ENCODE data around the gene ARHGAP20. TPM values are rescaled to one million over a fixed set of nuclear protein-coding genes. Genes with fewer than 3 reads are reported as not detected.

The ARHGAP20 gene
- total and polyA plus RNA-seq, 8 donors = 0.80 to 33.9 (median 4.2) TPM; not detected in 1

DNA sequence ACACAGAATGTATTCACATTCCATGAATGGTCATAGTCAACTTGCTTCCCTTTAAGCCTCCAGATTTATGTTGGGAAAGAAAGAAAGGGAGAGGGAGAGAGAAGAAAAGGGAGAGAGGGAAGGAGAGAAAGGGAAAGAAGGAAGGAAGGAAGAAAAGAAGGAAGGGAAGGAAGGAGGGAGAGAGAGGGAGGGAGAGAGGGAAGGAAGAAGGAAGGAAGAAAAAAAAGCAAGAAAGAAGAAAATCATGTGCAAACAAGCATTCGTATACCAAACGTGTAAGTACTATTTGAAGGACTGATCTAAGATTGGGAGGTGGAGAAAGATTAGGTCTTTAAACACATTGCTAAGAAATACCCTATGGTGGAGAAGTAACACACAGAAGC is 23.9 kb upstream of the ARHGAP20 start:
- Histone ChIP-seq H3K27me3 (no peaks in the 10 kb centered on the region), H3K36me3 (no peaks in the 10 kb centered on the region), H3K27ac (no peak overlapping the region), H3K4me1 (peaks cover 0 to 13% (median 5%) of the 10 kb centered on the region in 4 donors), H3K9me3 (no peaks in the 10 kb centered on the region), H3K4me3 (no peak overlapping the region)
- TF ChIP-seq POLR2A (IDR thresholded peaks at IDR 0.05) = no peak
- TF ChIP-seq, protein P1, sequence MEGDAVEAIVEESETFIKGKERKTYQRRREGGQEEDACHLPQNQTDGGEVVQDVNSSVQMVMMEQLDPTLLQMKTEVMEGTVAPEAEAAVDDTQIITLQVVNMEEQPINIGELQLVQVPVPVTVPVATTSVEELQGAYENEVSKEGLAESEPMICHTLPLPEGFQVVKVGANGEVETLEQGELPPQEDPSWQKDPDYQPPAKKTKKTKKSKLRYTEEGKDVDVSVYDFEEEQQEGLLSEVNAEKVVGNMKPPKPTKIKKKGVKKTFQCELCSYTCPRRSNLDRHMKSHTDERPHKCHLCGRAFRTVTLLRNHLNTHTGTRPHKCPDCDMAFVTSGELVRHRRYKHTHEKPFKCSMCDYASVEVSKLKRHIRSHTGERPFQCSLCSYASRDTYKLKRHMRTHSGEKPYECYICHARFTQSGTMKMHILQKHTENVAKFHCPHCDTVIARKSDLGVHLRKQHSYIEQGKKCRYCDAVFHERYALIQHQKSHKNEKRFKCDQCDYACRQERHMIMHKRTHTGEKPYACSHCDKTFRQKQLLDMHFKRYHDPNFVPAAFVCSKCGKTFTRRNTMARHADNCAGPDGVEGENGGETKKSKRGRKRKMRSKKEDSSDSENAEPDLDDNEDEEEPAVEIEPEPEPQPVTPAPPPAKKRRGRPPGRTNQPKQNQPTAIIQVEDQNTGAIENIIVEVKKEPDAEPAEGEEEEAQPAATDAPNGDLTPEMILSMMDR (IDR thresholded peaks at IDR 0.05) = no peak
- TF ChIP-seq POLR2AphosphoS5 (IDR thresholded peaks at IDR 0.05) = no peak
- no peak for TF ChIP-seq EP300 (IDR thresholded peaks at IDR 0.05)
- intact Hi-C loops (cut with DNase I; ENCODE audit: low total_unique reads) = no loop called here
- 32 to 54% (median 44%) methylated on average over 2 of the region's 2 CpGs for WGBS, 5 donors
- DNase-seq = no peak

DNA sequence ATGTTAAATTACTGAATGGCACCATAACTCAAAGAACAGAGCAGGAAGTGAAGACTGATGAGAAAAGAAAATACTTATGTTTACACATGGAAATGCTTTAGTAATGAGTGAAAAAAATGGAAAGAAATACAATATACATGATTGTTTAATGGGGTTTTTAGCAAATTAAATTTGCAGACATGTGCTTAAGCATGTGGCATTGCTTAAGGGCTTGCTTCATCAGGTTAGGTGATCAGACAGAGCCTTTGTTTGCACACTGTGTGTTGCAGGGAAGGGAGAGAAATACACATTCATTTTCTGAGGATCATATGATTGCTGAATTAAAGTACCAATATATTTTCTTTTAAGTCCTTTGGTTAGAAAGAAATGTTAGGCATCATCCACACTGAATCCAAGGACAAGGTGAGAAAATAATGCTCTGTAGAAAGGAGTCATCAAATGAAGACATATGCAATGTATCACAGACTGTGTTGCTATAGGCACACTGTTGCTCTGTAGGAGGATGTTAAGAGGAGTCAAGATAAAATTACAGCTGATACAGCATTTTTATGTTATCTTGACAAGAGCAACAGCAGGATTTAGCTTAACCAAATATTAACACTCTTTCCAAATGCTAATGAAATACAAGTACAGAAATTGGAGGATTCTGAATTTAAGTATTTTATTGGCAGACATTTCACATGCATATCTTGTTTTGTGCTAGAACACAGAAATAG is 23.4 kb upstream of the ARHGAP20 start:
- Histone ChIP-seq H3K4me1 (peaks cover 0 to 13% (median 5%) of the 10 kb centered on the region in 4 donors), H3K9me3 (no peaks in the 10 kb centered on the region), H3K27ac (no peak overlapping the region), H3K27me3 (no peaks in the 10 kb centered on the region), H3K4me3 (no peak overlapping the region), H3K36me3 (no peaks in the 10 kb centered on the region)
- intact Hi-C loops (cut with DNase I; ENCODE audit: low total_unique reads) = no loop called here
- TF ChIP-seq, protein P1 (IDR thresholded peaks at IDR 0.05) = no peak
- TF ChIP-seq EP300 (IDR thresholded peaks at IDR 0.05) (no peak), POLR2A (IDR thresholded peaks at IDR 0.05) (no peak), POLR2AphosphoS5 (IDR thresholded peaks at IDR 0.05) (no peak)
- DNase-seq = peak in 1 of 2 donors; percentile 22

DNA sequence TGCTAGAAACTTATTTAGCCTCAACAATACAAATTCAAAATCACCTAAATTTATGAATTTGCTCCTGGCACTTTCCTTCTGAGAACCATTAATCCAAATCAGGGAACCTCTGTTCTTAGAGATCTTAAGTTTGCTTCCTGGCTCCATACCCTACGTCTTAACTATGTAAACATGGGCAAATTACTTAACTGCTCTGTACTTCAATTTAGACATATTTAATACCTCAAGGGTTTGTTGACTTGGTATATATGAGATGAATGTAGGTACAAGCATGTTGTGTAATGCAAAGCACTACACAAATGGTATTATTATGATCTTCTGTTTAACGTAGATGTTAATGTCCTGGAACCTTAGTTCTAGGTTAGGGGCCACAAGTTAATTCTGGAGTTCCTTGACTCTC is 22.6 kb upstream of the ARHGAP20 start:
- Histone ChIP-seq H3K27me3 (no peaks in the 10 kb centered on the region), H3K36me3 (no peaks in the 10 kb centered on the region), H3K4me3 (no peak overlapping the region), H3K27ac (no peak overlapping the region), H3K4me1 (peaks cover 0 to 13% (median 5%) of the 10 kb centered on the region in 4 donors), H3K9me3 (no peaks in the 10 kb centered on the region)
- no peak for DNase-seq
- 18 to 44% (median 32%) methylated on average over 2 of the region's 2 CpGs for WGBS, 5 donors
- TF ChIP-seq POLR2AphosphoS5 (IDR thresholded peaks at IDR 0.05) = no peak
- TF ChIP-seq EP300 (IDR thresholded peaks at IDR 0.05) = no peak
- intact Hi-C loops (cut with DNase I; ENCODE audit: low total_unique reads) = no loop called here

DNA sequence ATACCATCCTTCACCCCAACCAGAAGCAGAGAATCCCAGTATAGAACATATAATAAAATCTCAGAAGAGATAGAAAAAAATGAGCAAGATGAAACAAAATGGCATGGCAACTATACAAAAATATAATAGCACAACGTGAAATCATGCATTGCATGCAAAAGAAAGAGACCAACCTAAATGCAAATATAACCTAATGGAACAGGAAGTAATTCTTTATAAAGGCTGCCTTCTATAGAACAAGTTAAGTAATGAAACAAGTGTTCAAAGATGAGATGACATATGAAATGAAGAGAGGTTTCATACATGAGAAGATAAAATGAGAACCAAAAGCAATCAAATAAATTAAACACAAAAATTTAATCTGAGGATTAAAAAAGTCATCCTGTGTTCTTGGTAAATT is 18.5 kb upstream of the ARHGAP20 start:
- intact Hi-C loops (cut with DNase I; ENCODE audit: low total_unique reads) = no loop called here
- 78 to 82% (median 80%) methylated on average over 1 of the region's 1 CpG for WGBS, 5 donors
- TF ChIP-seq, protein P1 (IDR thresholded peaks at IDR 0.05) = no peak
- TF ChIP-seq POLR2AphosphoS5 (IDR thresholded peaks at IDR 0.05) = no peak
- no peak for TF ChIP-seq EP300 (IDR thresholded peaks at IDR 0.05)
- TF ChIP-seq POLR2A (IDR thresholded peaks at IDR 0.05) = no peak
- no peak for DNase-seq
- H3K4me1 ChIP-seq = peaks cover 0 to 6% (median 3%) of the 10 kb centered on the region in 4 donors
- H3K4me3 ChIP-seq = no peak overlapping the region
- H3K27ac ChIP-seq = no peak overlapping the region
- no peaks in the 10 kb centered on the region for H3K36me3 ChIP-seq
- no peaks in the 10 kb centered on the region for H3K9me3 ChIP-seq
- no peaks in the 10 kb centered on the region for H3K27me3 ChIP-seq

DNA sequence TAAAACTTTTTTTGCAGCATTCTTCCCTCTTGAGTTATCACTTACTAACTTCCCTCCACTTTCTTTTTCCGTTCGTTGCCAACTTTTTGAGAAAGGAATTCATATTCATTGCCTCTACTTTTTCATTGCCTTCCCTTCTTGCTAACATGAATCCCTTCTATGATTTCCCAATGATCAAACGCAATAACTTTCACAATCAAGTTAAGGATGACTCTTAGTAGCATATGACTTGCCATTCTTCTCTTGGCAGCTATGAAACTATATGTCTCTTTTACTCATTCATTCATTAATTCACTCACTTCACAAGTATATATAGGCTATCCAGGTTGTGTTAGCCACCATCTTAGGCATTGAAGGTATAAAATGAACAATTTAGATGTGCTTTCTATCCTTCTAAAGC is 16.6 kb upstream of the ARHGAP20 start:
- Histone ChIP-seq H3K9me3 (no peaks in the 10 kb centered on the region), H3K27ac (no peak overlapping the region), H3K36me3 (no peaks in the 10 kb centered on the region), H3K4me3 (no peak overlapping the region), H3K27me3 (no peaks in the 10 kb centered on the region), H3K4me1 (no peaks in the 10 kb centered on the region)
- no peak for TF ChIP-seq POLR2AphosphoS5 (IDR thresholded peaks at IDR 0.05)
- no peak for TF ChIP-seq EP300 (IDR thresholded peaks at IDR 0.05)
- TF ChIP-seq, protein P1 (IDR thresholded peaks at IDR 0.05) = no peak
- no peak for DNase-seq
- intact Hi-C loops (cut with DNase I; ENCODE audit: low total_unique reads) = no loop called here
- WGBS, 5 donors = 76 to 93% (median 90%) methylated on average over 3 of the region's 3 CpGs

All from stomach (tissue), 9 donors.